Stomach (tissue), 9 donors: ENCODE measurements around the gene GFM2. TPM values are rescaled to one million over a fixed set of nuclear protein-coding genes. Genes with fewer than 3 reads are reported as not detected.
"Not testable (repeated sequence)": the region's sequence is repeated elsewhere in the genome, so short reads cannot be mapped to it uniquely, and the experiment has no call there.

Experiments
- DNase-seq, 2 donors: peaks; one replicate each; pipeline versions ENCODE4 v3.0.0 to v3.0.0-alpha.2; 2013 to 2019
- H3K27ac ChIP-seq, 5 donors: fragments of 200-600 bp in 4 of 5; sonication (generic) in 4 of 5; one replicate each; pipeline ENCODE4 v1.5.1; 2013 to 2019; ENCODE audit warnings: mild to moderate bottlenecking in 1 of 5, moderate library complexity in 1 of 5
- H3K27me3 ChIP-seq, 3 donors: fragments of 200-600 bp; sonication (generic); one replicate each; pipeline ENCODE4 v1.5.1; 2017 to 2019; ENCODE audit warnings: mixed run types in 1 of 3
- H3K36me3 ChIP-seq, 4 donors: fragments of 200-600 bp; sonication (generic); 1 replicate in 3 of 4; 2 replicates in 1 of 4; pipeline ENCODE4 v1.5.1; 2016 to 2019
- H3K4me1 ChIP-seq, 4 donors: fragments of 200-600 bp; sonication (generic); one replicate each; pipeline ENCODE4 v1.5.1; 2016 to 2019
- H3K4me3 ChIP-seq, 4 donors: fragments of 200-600 bp; sonication (generic) in 3 of 4; one replicate each; pipeline ENCODE4 v1.5.1; 2016 to 2019; ENCODE audit warnings: mild to moderate bottlenecking in 1 of 4
- H3K9me3 ChIP-seq, 4 donors: fragments of 200-600 bp; sonication (generic); one replicate each; pipeline ENCODE4 v1.5.1; 2016 to 2019
- CTCF ChIP-seq, 7 experiments: fragments of 450-650 bp in 4 of 7; fragments of 200-600 bp in 3 of 7; sonication (generic) in 3 of 7; IDR thresholded peaks; one replicate each; pipeline ENCODE4 v1.5.1; 2016 to 2019; ENCODE audit warnings: antibody characterized with exemption in 7 of 7, control low read depth in 2 of 7, mild to moderate bottlenecking in 1 of 7
- EP300 ChIP-seq: sonication (generic); formaldehyde crosslinking; IDR thresholded peaks from one replicate; pipeline ENCODE4 v1.6.1; 2017; ENCODE audit warnings: antibody characterized with exemption
- POLR2A ChIP-seq, 4 donors: fragments of 450-650 bp; IDR thresholded peaks; one replicate each; pipeline ENCODE4 v1.6.1; 2016; ENCODE audit warnings: antibody characterized with exemption in 4 of 4, control low read depth in 2 of 4, mild to moderate bottlenecking in 1 of 4, moderate library complexity in 1 of 4
- POLR2AphosphoS5 ChIP-seq, 3 donors: sonication (generic); formaldehyde crosslinking; IDR thresholded peaks; one replicate each; pipeline ENCODE4 v1.6.1; 2016; ENCODE audit warnings: antibody characterized with exemption in 3 of 3
- WGBS, 5 donors: extraction: QIAGEN DNeasy Blood & Tissue Kit in 3 of 5; methylation state at CpG; one replicate each; pipeline versions ENCODE4 v1.1.5 to v1.1.7; 2013 to 2018; 5-methylcytosine and 5-hydroxymethylcytosine counted together
- intact Hi-C: fragments of 100-400 bp; cut with DNase I; formaldehyde crosslinking; loops from one replicate; pipeline ENCODE4 v1.15.1; 2023; ENCODE audit warnings: low total_unique reads
- polyA plus RNA-seq, 3 donors: library from polyadenylated mRNA; stranded (reverse); fragments of 200-250 nt; gene quantifications; one replicate each; pipeline ENCODE4 v1.2.3, GENCODE V29; 2013
- total RNA-seq, 5 donors: library from RNA; depleted of rRNA; stranded (reverse); fragments of >200 nt; gene quantifications; one replicate each; pipeline versions ENCODE4 v1.1.0 to v1.2.3, GENCODE V29; 2014 to 2016
- donor health status: healthy with polysubstance abuse.
- donor health status: Bipolar disorder and iron deficiency.
- donor health status: healthy.

The GFM2 gene
- total and polyA plus RNA-seq, 8 donors = 2.9 to 48.3 (median 15.0) TPM

GRCh38 chr5:74679966-74680365 lies 87.0 kb downstream of the GFM2 start:
- Histone ChIP-seq H3K9me3 (no peaks in the 10 kb centered on the region), H3K27ac (no peak overlapping the region), H3K27me3 (no peaks in the 10 kb centered on the region), H3K36me3 (no peaks in the 10 kb centered on the region), H3K4me3 (no peak overlapping the region), H3K4me1 (peaks cover 0 to 2% (median 0%) of the 10 kb centered on the region in 4 donors)
- TF ChIP-seq POLR2A (IDR thresholded peaks at IDR 0.05) (no peak), POLR2AphosphoS5 (IDR thresholded peaks at IDR 0.05) (no peak), CTCF (IDR thresholded peaks at IDR 0.05) (no peak), EP300 (no peak)
- intact Hi-C loops = no loop called here
- DNase-seq = no peak
- 72 to 82% (median 79%) methylated on average over 4 of the region's 4 CpGs for WGBS, 5 donors

GRCh38 chr5:74679300-74679699 lies 87.6 kb downstream of the GFM2 start:
- H3K9me3 ChIP-seq, intact Hi-C loops: not testable (repeated sequence)
- 74 to 93% (median 82%) methylated on average over 3 of the region's 3 CpGs for WGBS, 5 donors

GRCh38 chr5:74678123-74678522 lies 88.8 kb downstream of the GFM2 start:
- intact Hi-C loops, H3K36me3 ChIP-seq: not testable (repeated sequence)
- WGBS, 5 donors = 70 to 99% (median 89%) methylated on average over 3 of the region's 3 CpGs

More at GRCh38 chr5:74679300-74679699, 87.6 kb downstream of the GFM2 start:
- H3K4me3 ChIP-seq, H3K36me3 ChIP-seq, DNase-seq, H3K27me3 ChIP-seq, H3K27ac ChIP-seq, H3K4me1 ChIP-seq: not testable (repeated sequence)

GRCh38 chr5:74676466-74676865 lies 90.5 kb downstream of the GFM2 start:
- WGBS, 5 donors = 93 to 98% (median 95%) methylated on average over 6 of the region's 6 CpGs
- intact Hi-C loops, DNase-seq, H3K4me3 ChIP-seq, H3K27me3 ChIP-seq, H3K27ac ChIP-seq, H3K36me3 ChIP-seq, H3K9me3 ChIP-seq: not testable (repeated sequence)
- H3K4me1 ChIP-seq = peaks cover 0 to 13% (median 2%) of the 10 kb centered on the region in 4 donors

More at GRCh38 chr5:74678123-74678522, 88.8 kb downstream of the GFM2 start:
- H3K4me3 ChIP-seq, H3K9me3 ChIP-seq, DNase-seq, H3K27ac ChIP-seq, H3K27me3 ChIP-seq, H3K4me1 ChIP-seq: not testable (repeated sequence)

GRCh38 chr5:74673011-74673790 lies 93.7 kb downstream of the GFM2 start:
- 52 to 68% (median 60%) methylated on average over 6 of the region's 6 CpGs for WGBS, 5 donors
- peaks cover 0 to 13% (median 2%) of the 10 kb centered on the region in 4 donors for H3K4me1 ChIP-seq
- no peaks in the 10 kb centered on the region for H3K9me3 ChIP-seq
- no peaks in the 10 kb centered on the region for H3K27me3 ChIP-seq
- no peak overlapping the region for H3K27ac ChIP-seq
- H3K36me3 ChIP-seq = no peaks in the 10 kb centered on the region
- intact Hi-C loops = no loop called here
- TF ChIP-seq CTCF (IDR thresholded peaks at IDR 0.05) (peak in 3 of 7 experiments; percentile 14 to 20 (median 15)), POLR2A (IDR thresholded peaks at IDR 0.05) (no peak), EP300 (no peak)
- H3K4me3 ChIP-seq = peak overlapping the region; percentile 8 to 19 (median 16)
- DNase-seq = peak in 1 of 2 donors; percentile 63

GRCh38 chr5:74672215-74672877 lies 94.6 kb downstream of the GFM2 start:
- WGBS, 5 donors = 54 to 78% (median 67%) methylated on average over 5 of the region's 5 CpGs
- Histone ChIP-seq H3K4me1 (peaks cover 0 to 13% (median 2%) of the 10 kb centered on the region in 4 donors), H3K9me3 (no peaks in the 10 kb centered on the region), H3K27me3 (no peaks in the 10 kb centered on the region), H3K4me3 (no peak overlapping the region), H3K36me3 (no peaks in the 10 kb centered on the region), H3K27ac (no peak overlapping the region)
- intact Hi-C loops = no loop called here
- DNase-seq = no peak
- TF ChIP-seq EP300 = no peak
- TF ChIP-seq POLR2AphosphoS5 (IDR thresholded peaks at IDR 0.05) = no peak
- TF ChIP-seq CTCF (IDR thresholded peaks at IDR 0.05) = no peak
- no peak for TF ChIP-seq POLR2A (IDR thresholded peaks at IDR 0.05)
